Measurements from ENCODE around the gene MCC.

- TF ChIP-seq, protein P1, sequence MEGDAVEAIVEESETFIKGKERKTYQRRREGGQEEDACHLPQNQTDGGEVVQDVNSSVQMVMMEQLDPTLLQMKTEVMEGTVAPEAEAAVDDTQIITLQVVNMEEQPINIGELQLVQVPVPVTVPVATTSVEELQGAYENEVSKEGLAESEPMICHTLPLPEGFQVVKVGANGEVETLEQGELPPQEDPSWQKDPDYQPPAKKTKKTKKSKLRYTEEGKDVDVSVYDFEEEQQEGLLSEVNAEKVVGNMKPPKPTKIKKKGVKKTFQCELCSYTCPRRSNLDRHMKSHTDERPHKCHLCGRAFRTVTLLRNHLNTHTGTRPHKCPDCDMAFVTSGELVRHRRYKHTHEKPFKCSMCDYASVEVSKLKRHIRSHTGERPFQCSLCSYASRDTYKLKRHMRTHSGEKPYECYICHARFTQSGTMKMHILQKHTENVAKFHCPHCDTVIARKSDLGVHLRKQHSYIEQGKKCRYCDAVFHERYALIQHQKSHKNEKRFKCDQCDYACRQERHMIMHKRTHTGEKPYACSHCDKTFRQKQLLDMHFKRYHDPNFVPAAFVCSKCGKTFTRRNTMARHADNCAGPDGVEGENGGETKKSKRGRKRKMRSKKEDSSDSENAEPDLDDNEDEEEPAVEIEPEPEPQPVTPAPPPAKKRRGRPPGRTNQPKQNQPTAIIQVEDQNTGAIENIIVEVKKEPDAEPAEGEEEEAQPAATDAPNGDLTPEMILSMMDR (IDR thresholded peaks at IDR 0.05), result no peak
- no peak for TF ChIP-seq POLR2A (IDR thresholded peaks at IDR 0.05)
These were observed 354.9 kb downstream of the MCC start for GRCh38 chr5:113133211-113133975.

Data from thyroid gland (tissue), 4 donors.